Measurements from ENCODE around the gene EPOP. TPM values are rescaled to one million over a fixed set of nuclear protein-coding genes. Genes with fewer than 3 reads are reported as not detected.
A peak's percentile ranks its signal among the peaks of the same experiment; 100 is the strongest.

EPOP gene
- total and polyA plus RNA-seq, 2 of the 13 experiments (the other 11 are each of a cell fraction or from before 2014, with no cell fraction given): 14.7 to 37.8 TPM

GRCh38 chr17:38705803-38706504 lies 31.2 kb upstream of the EPOP start (continued):
- TF ChIP-seq WIZ (CRISPR knock-in tag; IDR thresholded peaks at IDR 0.05) (no peak), ZNF232 (CRISPR knock-in tag; IDR thresholded peaks at IDR 0.05; ENCODE audit: borderline replicate concordance) (0 out of 2 replicates have a peak, but pooled peaks have one; percentile 13), ZNF432 (CRISPR knock-in tag; IDR thresholded peaks at IDR 0.05; ENCODE audit: borderline replicate concordance) (no peak), ZNF883 (CRISPR knock-in tag; IDR thresholded peaks at IDR 0.05; ENCODE audit: not compliant biosample characterization) (no peak), ZNF646 (CRISPR knock-in tag; IDR thresholded peaks at IDR 0.05) (no peak), ZSCAN12 (CRISPR knock-in tag; IDR thresholded peaks at IDR 0.05) (no peak), BCL6 (CRISPR knock-in tag; IDR thresholded peaks at IDR 0.05) (no peak), RFXANK (CRISPR knock-in tag; IDR thresholded peaks at IDR 0.05) (no peak), BHLHE40 (IDR thresholded peaks at IDR 0.05; ENCODE audit: low read length) (no peak), ZNF598 (CRISPR knock-in tag; IDR thresholded peaks at IDR 0.05; ENCODE audit: borderline replicate concordance) (no peak), ZNF33B (CRISPR knock-in tag; IDR thresholded peaks at IDR 0.05) (no peak), ZNF850 (CRISPR knock-in tag; conservative IDR thresholded peaks at IDR 0.05) (no peak), SRSF9 (IDR thresholded peaks at IDR 0.05; ENCODE audit: borderline replicate concordance, insufficient read depth, low read depth, low read length, poor library complexity, severe bottlenecking) (no peak), MATR3 (CRISPR knock-in tag; IDR thresholded peaks at IDR 0.05) (no peak), YEATS2 (CRISPR knock-in tag; IDR thresholded peaks at IDR 0.05; ENCODE audit: borderline replicate concordance) (no peak), KLF13 (CRISPR knock-in tag; IDR thresholded peaks at IDR 0.05) (no peak), SKIL (CRISPR knock-in tag; IDR thresholded peaks at IDR 0.05; ENCODE audit: borderline replicate concordance) (no peak; the same call in 1 of the 2 replicates), HDAC1 (CRISPR knock-in tag; IDR thresholded peaks at IDR 0.05) (peak; percentile 56; the same call in 1 of the 2 replicates), ZNF441 (CRISPR knock-in tag; IDR thresholded peaks at IDR 0.05; ENCODE audit: borderline replicate concordance) (peak; percentile 22; the same call in 1 of the 2 replicates), DDIT3 (CRISPR knock-in tag; IDR thresholded peaks at IDR 0.05) (no peak), ELF4 (CRISPR knock-in tag; IDR thresholded peaks at IDR 0.05; ENCODE audit: borderline replicate concordance) (no peak), HNRNPL (IDR thresholded peaks at IDR 0.05; ENCODE audit: low read depth, low read length) (peak; percentile 94)
